Stimulated activated CD4-positive, alpha-beta T cell treated with anti-CD3 and anti-CD28 coated beads, TNF-alpha, amount 100 ng/mL, for 24 hours (primary cell): Measurements from ENCODE around the gene RBM28.

ENCODE experiments used
- DNase-seq, 3 experiments: peaks; one replicate each; pipeline ENCODE4 v3.0.0-alpha.2; 2020; ENCODE audit warnings: low read depth in 3 of 3

RBM28 gene

DNA sequence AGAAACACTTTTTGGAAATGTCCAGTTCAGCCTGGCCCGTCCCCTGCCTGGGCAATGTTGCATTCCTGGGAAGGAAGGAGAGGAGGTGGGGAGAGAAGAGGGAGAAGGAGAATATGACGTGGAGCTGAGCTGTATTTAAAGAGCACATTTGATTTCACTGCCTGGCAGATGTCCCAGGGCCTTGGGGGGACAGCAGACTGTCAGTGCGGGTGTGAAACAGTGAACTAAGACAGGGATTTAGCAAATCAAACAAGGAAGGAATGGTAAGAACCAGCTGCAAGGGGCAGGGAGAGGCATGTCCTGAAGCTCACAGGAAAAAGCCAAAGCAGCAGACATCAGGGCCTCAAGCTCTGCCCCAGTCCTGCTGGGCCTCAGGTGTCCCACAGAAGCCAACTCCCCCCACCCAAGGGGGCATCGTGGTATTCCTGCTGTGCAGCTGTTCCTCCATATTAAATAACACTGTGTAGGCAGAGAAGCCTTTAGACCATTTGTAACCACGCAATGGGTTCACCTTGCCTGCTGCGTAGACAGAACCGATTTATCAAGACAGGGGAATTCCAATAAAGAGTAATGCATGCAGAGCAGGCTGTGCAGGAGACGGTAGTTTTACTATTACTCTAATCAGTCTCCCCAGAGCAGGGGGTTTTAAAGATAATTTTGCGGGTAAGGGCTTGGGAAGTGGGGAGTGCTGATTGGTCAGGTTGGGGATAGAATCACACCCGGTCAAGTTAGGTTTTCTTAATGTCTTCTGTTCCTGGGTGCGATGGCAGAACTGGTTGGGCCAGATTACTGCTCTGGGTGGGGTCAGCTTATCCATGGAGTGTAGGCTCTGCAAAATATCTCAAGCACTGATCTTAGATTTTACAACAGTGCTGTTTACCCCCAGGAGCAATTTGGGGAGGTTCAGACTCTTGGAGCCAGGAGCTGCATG, 84.3 kb downstream of the RBM28 start:
- DNase-seq: no peak

DNA sequence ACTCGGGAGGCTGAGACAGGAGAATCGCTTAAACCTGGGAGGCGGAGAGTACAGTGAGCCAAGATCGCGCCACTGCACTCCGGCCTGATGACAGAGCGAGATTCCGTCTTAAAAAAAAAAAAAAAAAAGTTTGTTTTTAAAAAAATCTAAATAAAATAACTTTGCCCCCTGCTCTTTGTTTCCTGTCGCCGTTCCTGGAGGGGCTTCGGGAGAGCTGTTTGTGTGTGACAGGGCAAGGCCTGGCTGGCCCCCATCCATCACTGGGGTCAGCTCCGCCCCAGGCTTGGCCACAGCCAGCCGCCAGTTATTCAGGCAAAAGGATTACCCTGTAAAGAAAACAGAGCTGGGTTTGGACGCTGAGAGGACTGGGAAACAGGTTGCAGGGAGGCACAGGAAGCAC, 86.2 kb downstream of the RBM28 start:
- no peak for DNase-seq

DNA sequence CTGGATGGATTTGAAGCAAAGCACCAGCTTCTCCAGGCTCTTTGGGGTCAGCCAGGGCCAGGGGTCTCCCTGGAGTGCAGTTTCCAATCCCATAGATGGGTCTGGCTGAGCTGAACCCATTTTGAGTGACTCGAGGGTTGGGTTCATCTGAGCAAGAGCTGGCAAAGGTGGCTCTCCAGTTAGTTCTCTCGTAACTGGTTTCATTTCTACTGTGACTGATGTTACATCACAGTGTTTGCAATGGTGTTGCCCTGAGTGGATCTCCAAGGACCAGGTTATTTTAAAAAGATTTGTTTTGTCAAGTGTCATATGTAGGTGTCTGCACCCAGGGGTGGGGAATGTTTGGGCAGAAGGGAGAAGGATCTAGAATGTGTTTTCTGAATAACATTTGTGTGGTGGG, 88.4 kb downstream of the RBM28 start:
- DNase-seq: no peak

DNA sequence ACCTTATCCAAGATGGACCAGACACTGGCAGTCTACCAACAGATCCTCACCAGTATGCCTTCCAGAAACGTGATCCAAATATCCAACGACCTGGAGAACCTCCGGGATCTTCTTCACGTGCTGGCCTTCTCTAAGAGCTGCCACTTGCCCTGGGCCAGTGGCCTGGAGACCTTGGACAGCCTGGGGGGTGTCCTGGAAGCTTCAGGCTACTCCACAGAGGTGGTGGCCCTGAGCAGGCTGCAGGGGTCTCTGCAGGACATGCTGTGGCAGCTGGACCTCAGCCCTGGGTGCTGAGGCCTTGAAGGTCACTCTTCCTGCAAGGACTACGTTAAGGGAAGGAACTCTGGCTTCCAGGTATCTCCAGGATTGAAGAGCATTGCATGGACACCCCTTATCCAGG, 89.2 kb downstream of the RBM28 start:
- no peak for DNase-seq

DNA sequence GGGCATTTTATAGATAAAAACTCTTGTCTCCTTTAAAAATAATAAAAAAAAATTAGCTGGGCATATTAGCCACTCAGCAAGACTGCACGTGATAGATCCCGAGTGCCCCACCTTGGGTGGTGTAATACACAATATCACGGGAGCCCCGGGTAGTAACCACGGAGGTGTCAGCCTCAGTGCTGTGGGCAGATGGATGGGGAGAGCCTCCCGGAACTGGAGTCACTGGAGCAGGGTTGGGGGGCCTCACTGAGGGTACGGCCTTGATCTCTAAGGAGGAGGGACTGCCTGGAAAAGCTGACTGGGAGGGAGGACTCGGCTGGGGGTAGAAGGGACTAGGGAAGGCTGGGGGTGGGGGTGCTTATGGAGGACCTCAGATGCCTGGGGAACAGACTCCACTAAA, 90.0 kb downstream of the RBM28 start:
- no peak for DNase-seq

DNA sequence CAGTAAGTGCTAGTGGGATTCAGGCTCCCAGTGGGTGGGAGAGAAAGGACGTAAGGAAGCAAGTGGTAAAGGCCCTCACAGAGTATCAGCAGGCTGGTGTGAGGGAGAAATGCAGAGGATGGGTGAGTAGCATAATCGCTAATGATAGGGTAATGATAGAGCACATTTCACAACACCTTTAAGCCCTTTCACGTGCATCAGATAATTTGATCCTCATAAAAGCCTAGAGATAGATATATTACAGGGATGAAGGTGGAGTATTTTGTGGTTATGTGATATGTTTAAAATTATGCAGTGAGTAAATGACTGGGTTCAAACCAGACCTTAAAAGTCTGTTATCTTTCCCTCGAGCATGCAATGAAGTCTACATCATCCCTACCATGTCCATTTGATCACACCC, 92.4 kb downstream of the RBM28 start:
- DNase-seq: no peak
